Activated naive CD4-positive, alpha-beta T cell treated with anti-CD3 and anti-CD28 coated beads for 36 hours (primary cell): Measurements from ENCODE around the gene OR2T1. TPM values are rescaled to one million over a fixed set of nuclear protein-coding genes. Genes with fewer than 3 reads are reported as not detected.
A peak's percentile ranks its signal among the peaks of the same experiment; 100 is the strongest.

Source experiments
- CTCF ChIA-PET: fragments of 350-600 bp; sonication (Branson Sonifier 250); formaldehyde crosslinking; loops from one replicate; lab custom pipeline; 2021; ENCODE audit warnings: antibody characterized with exemption; lab: Charles Lee
- DNase-seq: peaks from one replicate; pipeline ENCODE4 v3.0.0-alpha.2; 2020
- H3K27ac Mint-ChIP-seq: one replicate; pipeline ENCODE4 v1.8.0; 2021; ENCODE audit warnings: mild to moderate bottlenecking, mixed read lengths
- H3K27me3 Mint-ChIP-seq: one replicate; pipeline ENCODE4 v1.8.0; 2021; ENCODE audit warnings: low read depth, mixed read lengths
- H3K36me3 Mint-ChIP-seq: one replicate; pipeline ENCODE4 v1.8.0; 2021; ENCODE audit warnings: low read depth, mixed read lengths
- H3K4me1 Mint-ChIP-seq: one replicate; pipeline ENCODE4 v1.8.0; 2021; ENCODE audit warnings: low read depth, mixed read lengths
- H3K4me3 Mint-ChIP-seq: one replicate; pipeline ENCODE4 v1.8.0; 2021; ENCODE audit warnings: mild to moderate bottlenecking, moderate library complexity, mixed read lengths
- H3K9me3 Mint-ChIP-seq: one replicate; pipeline ENCODE4 v1.8.0; 2021; ENCODE audit warnings: mixed read lengths
- intact Hi-C: fragments of 100-400 bp; cut with micrococcal nuclease; formaldehyde crosslinking; loops from one replicate; pipeline ENCODE4 v1.15.1; 2023
- total RNA-seq, 2 experiments: library from RNA; stranded (reverse); gene quantifications; one replicate each; pipeline ENCODE4 v1.2.3, GENCODE V29; 2021

The OR2T1 gene, protein sequence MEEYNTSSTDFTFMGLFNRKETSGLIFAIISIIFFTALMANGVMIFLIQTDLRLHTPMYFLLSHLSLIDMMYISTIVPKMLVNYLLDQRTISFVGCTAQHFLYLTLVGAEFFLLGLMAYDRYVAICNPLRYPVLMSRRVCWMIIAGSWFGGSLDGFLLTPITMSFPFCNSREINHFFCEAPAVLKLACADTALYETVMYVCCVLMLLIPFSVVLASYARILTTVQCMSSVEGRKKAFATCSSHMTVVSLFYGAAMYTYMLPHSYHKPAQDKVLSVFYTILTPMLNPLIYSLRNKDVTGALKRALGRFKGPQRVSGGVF
- not detected for total RNA-seq

DNA sequence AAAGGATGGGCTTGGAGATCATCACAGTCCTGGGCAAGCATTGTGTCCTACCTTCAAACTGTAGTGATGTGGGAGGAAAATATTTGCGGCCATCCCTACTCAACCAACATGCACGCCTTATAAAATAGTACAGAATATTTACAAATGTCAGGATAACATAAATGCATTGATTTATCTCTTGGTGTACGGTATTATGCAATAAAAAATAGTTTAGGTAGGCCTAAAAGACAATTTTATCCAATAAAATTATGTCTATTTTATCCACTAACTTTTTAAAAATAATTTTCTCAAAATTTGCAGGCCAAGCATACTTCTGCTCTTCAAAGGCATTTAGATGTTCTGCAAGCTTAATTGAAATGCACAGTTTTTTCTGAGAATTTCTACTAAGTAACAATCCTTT, at the start of gene OR2T1:
TSS of gene OR2T1 (plus strand) at position 301 of the 400 bp plus-strand sequence. CDS start 3,100 bp downstream, outside the sequence.
- intact Hi-C loops, result loop anchor here (5.0 kb wide), 3 partner anchors 160 to 720 kb away; no protein-coding TSS in a partner anchor
- Mint-ChIP-seq H3K27ac (no peak within 1 kb of the TSS), H3K4me1 (no peaks in the 10 kb centered on the region), H3K36me3 (no peaks in the 10 kb centered on the region), H3K27me3 (no peaks in the 10 kb centered on the region), H3K4me3 (no peak within 1 kb of the TSS), H3K9me3 (peaks cover 2% of the 10 kb centered on the region)
- no peak for DNase-seq
- CTCF ChIA-PET, result interaction anchor here (0.6 kb wide), 1 partner anchor 283 kb away, joined by 5 read pairs; no protein-coding TSS in a partner anchor

DNA sequence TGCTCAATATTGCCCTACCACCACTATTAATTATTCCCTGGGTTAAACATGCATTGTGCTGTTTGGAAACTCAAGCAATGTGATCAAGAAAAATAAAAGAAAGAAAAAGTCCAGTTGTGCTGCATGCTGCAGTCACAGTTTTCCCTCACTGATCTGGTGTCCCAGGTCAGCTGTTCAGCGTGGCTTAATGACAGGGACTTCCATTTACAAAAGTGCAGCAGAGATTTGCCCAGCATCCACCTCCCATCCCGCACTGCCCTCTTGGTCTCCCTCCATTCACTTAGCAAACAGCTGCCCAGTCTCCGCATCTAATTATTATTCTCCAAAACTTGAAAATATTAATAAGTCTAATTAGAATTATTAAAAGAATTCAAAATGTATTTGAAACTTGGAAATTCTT, 43.4 kb upstream of the OR2T1 start:
- no peaks in the 10 kb centered on the region for H3K9me3 Mint-ChIP-seq
- intact Hi-C loops, result no loop called here
- H3K27me3 Mint-ChIP-seq, result peaks cover 2% of the 10 kb centered on the region
- no peak overlapping the region for H3K4me3 Mint-ChIP-seq
- no peaks in the 10 kb centered on the region for H3K36me3 Mint-ChIP-seq
- CTCF ChIA-PET, result no interaction called here
- no peak overlapping the region for H3K27ac Mint-ChIP-seq
- no peaks in the 10 kb centered on the region for H3K4me1 Mint-ChIP-seq
- no peak for DNase-seq

DNA sequence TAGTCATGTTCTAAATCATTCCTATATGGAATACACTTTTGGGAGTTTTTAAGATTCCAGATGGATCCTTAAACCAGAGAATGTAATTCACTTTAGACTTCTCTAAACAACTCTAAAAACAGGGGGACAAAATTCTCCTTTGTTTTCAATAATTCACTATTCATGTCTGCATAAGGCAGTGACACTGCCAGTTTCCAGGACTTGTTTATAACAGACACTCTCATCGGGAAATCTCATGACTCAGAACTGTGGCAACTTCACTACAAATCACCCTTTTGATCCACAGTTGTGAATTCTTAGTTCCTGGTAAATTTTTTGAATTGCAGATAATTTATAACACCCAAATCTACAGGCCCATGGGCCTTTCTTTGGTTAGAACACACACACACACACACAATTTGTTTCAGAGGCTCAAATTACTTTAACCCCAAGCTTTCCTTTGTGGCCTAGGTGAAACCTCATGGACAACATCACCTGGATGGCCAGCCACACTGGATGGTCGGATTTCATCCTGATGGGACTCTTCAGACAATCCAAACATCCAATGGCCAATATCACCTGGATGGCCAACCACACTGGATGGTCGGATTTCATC, 41.6 kb upstream of the OR2T1 start, which contains the start of gene OR2T4:
TSS of gene OR2T4 (plus strand) at position 545 of the 595 bp plus-strand sequence. CDS start at position 545, 0 bp downstream.
- no peaks in the 10 kb centered on the region for H3K4me1 Mint-ChIP-seq
- DNase-seq, result no peak
- intact Hi-C loops, result no loop called here
- CTCF ChIA-PET, result no interaction called here
- H3K36me3 Mint-ChIP-seq, result no peaks in the 10 kb centered on the region
- H3K27ac Mint-ChIP-seq, result no peak within 1 kb of the TSS
- peaks cover 2% of the 10 kb centered on the region for H3K27me3 Mint-ChIP-seq
- H3K9me3 Mint-ChIP-seq, result no peaks in the 10 kb centered on the region
- no peak within 1 kb of the TSS for H3K4me3 Mint-ChIP-seq

DNA sequence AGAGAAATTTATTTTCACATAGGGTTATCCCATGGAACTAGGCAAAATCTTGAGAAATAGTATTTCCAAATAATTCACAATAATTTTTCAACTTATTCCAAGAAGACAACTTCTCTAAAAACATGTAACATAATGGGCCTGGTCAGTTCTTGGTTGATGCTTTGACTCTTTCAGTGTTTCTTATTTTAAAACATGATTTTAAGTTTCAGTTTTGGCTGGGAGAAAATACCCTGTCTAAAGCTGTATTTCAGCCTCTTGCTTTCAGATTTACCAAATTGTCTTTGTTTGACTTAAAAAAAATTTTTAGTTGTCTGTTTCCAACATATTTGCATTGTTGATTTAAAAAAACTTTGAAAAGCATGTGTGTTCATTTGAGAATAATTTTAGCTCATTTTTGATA, 36.2 kb upstream of the OR2T1 start:
- CTCF ChIA-PET, result no interaction called here
- Mint-ChIP-seq H3K27me3 (peaks cover 2% of the 10 kb centered on the region), H3K36me3 (no peaks in the 10 kb centered on the region), H3K27ac (no peak overlapping the region), H3K9me3 (no peaks in the 10 kb centered on the region), H3K4me1 (no peaks in the 10 kb centered on the region), H3K4me3 (no peak overlapping the region)
- intact Hi-C loops, result no loop called here
- DNase-seq, result no peak

DNA sequence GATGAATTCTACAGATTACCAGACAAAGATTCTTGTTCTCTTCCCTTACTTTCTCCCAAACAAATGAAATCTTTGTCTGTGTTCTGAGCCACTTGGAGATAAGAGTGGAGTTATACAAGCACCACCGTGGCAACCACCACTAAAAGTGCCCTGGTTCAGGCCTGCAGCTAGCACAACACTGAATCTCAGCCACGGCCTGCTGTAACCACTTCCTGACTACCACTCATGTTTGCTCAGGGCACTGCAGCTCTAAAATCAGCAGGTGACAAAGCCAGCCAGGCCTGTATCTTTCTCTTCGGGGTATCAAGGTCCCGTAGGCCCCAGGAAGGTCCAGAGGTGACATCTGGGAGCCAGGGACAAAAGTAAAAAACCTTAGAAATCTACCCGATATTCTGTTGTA, 30.5 kb upstream of the OR2T1 start:
- Mint-ChIP-seq H3K4me1 (peaks cover 8% of the 10 kb centered on the region), H3K9me3 (no peaks in the 10 kb centered on the region), H3K27ac (no peak overlapping the region), H3K4me3 (no peak overlapping the region), H3K27me3 (no peaks in the 10 kb centered on the region), H3K36me3 (no peaks in the 10 kb centered on the region)
- CTCF ChIA-PET, result no interaction called here
- peak; percentile 21 for DNase-seq
- intact Hi-C loops, result no loop called here

DNA sequence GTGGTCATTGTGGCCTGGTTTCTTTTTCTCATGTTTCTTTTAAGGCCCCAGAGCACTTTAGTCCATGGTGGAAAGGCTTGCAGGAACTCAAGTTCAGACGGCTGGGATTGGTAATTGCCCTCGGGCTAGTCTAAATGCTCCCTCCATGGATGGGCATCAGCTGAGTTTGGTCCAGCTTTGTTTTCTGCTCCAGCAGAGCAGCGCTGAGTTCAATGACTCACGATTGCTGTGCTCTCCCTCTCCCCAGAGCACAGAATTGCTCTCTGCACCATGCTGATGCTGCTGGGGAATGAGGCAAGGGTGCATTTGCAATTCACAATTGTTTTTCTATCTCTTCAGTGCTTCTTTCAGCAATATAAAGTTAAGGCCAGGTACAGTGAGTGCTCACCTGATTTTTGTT, 29.1 kb upstream of the OR2T1 start:
- no peak overlapping the region for H3K27ac Mint-ChIP-seq
- intact Hi-C loops, result no loop called here
- no peak overlapping the region for H3K4me3 Mint-ChIP-seq
- no peaks in the 10 kb centered on the region for H3K9me3 Mint-ChIP-seq
- H3K27me3 Mint-ChIP-seq, result no peaks in the 10 kb centered on the region
- no peaks in the 10 kb centered on the region for H3K36me3 Mint-ChIP-seq
- CTCF ChIA-PET, result no interaction called here
- DNase-seq, result no peak
- peaks cover 8% of the 10 kb centered on the region for H3K4me1 Mint-ChIP-seq

DNA sequence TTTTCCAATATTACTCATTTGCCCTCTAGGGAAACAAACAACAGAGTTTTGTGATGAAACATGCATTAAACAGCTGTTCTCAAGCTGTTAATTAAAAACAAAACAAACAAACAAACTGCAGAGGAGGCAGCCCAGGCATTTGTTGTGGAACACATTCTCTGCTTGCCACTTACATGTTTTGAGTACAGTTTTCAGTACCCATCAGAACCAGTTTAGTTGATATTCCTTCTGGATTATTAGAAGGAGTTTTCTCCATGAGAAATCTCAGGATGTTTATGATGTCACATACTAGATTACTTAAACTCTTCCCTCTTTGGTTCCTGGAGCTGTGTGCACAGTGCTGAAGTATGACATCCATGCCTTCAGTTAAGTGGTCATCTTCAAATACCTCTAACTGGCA, 27.4 kb upstream of the OR2T1 start, which contains the start of gene OR2T6:
TSS of gene OR2T6 (plus strand) at position 301 of the 400 bp plus-strand sequence. CDS start 11,863 bp downstream, outside the sequence.
- intact Hi-C loops, result no loop called here
- H3K4me3 Mint-ChIP-seq, result no peak within 1 kb of the TSS
- H3K4me1 Mint-ChIP-seq, result peaks cover 8% of the 10 kb centered on the region
- H3K27ac Mint-ChIP-seq, result no peak within 1 kb of the TSS
- no peaks in the 10 kb centered on the region for H3K27me3 Mint-ChIP-seq
- H3K36me3 Mint-ChIP-seq, result no peaks in the 10 kb centered on the region
- no peaks in the 10 kb centered on the region for H3K9me3 Mint-ChIP-seq
- no peak for DNase-seq
- CTCF ChIA-PET, result no interaction called here

DNA sequence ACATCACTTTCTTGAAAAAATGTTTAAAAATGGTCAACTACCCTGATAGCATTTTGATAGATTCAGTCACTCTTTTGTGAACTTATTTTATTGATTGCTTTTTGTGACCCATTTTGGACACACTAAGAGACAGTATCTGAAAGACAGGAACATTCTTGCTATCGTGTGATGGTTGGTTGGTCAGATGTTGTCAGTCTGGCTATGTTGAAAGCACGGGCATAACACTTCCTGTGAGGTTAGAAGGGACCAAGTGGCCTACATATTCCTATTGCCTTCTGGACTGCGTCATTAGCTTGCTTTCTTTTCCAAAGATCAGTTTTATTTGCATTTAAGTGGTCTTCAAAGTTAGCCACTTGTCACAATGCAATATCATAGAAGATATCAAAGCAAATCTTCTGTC, 25.9 kb upstream of the OR2T1 start:
- no peak overlapping the region for H3K4me3 Mint-ChIP-seq

DNA sequence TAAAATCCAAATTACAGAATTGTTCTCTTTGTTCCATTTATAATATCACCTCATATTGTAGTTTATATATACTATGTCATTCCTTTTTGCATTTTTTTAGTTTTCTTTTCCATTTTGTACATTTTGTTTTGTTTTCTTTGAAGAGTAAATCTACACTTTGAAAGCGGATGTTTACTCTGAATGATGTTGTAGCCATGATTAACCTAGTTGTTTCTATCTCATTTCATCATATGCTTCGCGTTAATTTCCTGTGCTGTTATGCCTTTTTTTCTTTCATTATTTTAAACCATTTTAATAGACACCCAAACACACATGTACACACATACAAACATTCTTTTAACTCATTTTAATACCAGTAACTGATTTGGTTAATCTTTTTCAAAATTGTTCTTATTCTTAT, 22.0 kb upstream of the OR2T1 start:
- Mint-ChIP-seq H3K4me1 (no peaks in the 10 kb centered on the region), H3K36me3 (no peaks in the 10 kb centered on the region), H3K4me3 (no peak overlapping the region), H3K27me3 (no peaks in the 10 kb centered on the region), H3K27ac (no peak overlapping the region), H3K9me3 (no peaks in the 10 kb centered on the region)
- DNase-seq, result no peak
- intact Hi-C loops, result no loop called here
- CTCF ChIA-PET, result no interaction called here

More for the DNA sequence above, 25.9 kb upstream of the OR2T1 start:
- intact Hi-C loops, result no loop called here
- Mint-ChIP-seq H3K4me1 (peaks cover 8% of the 10 kb centered on the region), H3K9me3 (no peaks in the 10 kb centered on the region), H3K27ac (no peak overlapping the region), H3K27me3 (no peaks in the 10 kb centered on the region), H3K36me3 (no peaks in the 10 kb centered on the region)
- CTCF ChIA-PET, result interaction anchor here (0.5 kb wide), 1 partner anchor 225 kb away, joined by 3 read pairs; no protein-coding TSS in a partner anchor
- DNase-seq, result no peak

DNA sequence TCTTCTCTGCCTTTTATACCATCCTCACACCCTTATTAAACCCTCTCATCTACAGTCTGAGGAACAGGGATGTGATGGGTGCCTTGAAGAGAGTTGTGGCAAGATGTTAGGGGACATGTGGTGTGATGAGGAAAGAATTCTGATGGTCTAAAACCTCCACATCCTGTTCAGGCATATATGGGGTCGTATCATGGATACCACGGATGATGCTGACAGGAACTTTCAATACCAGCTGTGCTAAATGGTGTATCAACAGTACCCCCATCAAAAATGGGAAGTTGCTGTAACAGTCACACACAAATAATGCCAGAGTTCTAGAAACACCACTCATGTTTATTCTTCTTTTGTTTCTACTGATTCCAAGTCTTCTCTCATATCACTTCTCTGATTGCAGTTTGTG, 14.4 kb upstream of the OR2T1 start:
- Mint-ChIP-seq H3K27ac (no peak overlapping the region), H3K27me3 (peaks cover 5% of the 10 kb centered on the region)

DNA sequence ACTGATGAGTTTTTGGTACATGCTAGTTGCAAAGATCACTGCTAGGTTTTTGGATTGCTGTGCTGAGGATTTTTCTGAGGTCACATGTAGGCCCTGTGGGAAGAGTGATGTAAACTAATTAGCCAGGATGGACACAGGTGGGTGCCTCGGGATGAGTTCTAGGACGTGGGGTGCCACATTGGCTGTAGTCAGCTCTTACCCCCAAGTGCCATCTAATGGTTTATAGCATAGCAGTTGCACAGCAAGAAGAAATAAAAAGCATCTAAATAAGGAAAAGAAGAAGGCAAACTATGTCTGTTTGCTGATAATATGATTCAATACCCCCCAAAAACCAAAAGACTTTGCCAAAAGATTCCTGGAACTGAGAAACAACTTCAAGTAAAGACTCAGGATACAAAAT, 9.8 kb upstream of the OR2T1 start:
- CTCF ChIA-PET, result no interaction called here
- Mint-ChIP-seq H3K4me1 (no peaks in the 10 kb centered on the region), H3K36me3 (peaks cover 1% of the 10 kb centered on the region), H3K27me3 (peaks cover 8% of the 10 kb centered on the region), H3K27ac (no peak overlapping the region), H3K9me3 (peaks cover 3% of the 10 kb centered on the region), H3K4me3 (no peak overlapping the region)
- intact Hi-C loops, result no loop called here
- no peak for DNase-seq

More for the DNA sequence above, 14.4 kb upstream of the OR2T1 start:
- intact Hi-C loops, result no loop called here
- H3K4me3 Mint-ChIP-seq, result no peak overlapping the region
- no peak for DNase-seq
- no peaks in the 10 kb centered on the region for H3K9me3 Mint-ChIP-seq
- no peaks in the 10 kb centered on the region for H3K4me1 Mint-ChIP-seq
- CTCF ChIA-PET, result no interaction called here
- H3K36me3 Mint-ChIP-seq, result no peaks in the 10 kb centered on the region

DNA sequence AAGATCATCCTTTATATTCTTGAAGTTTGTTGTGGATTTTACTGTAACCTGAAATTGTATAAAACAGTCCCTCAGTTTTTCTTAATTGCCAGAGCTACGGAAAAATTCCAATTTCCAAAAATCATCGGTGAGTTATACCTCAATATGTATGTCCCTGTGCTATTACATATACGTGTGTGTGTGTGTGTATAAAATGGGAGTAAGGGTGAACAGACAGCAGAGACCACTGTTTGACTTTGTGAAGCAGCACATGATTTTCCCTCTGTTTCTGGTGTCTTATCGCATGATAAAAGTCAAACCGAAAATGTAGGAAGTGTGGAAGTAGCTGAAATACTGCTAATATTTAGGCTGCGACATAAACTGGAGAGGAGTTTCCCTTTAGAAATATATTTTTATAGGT, 1.2 kb downstream of the OR2T1 start:
- intact Hi-C loops, result loop anchor here (1.0 to 5.0 kb wide), 6 partner anchors 162 to 722 kb away; no protein-coding TSS in a partner anchor
- H3K27me3 Mint-ChIP-seq, result no peaks in the 10 kb centered on the region
- H3K4me1 Mint-ChIP-seq, result no peaks in the 10 kb centered on the region
- no peak overlapping the region for H3K27ac Mint-ChIP-seq
- H3K36me3 Mint-ChIP-seq, result no peaks in the 10 kb centered on the region
- peaks cover 2% of the 10 kb centered on the region for H3K9me3 Mint-ChIP-seq
- CTCF ChIA-PET, result interaction anchor here (0.6 to 2.4 kb wide), 11 partner anchors 13 to 404 kb away, joined by 3 to 6 read pairs (median 4); no protein-coding TSS in a partner anchor
- no peak overlapping the region for H3K4me3 Mint-ChIP-seq
- no peak for DNase-seq
